Neural progenitor cell (in vitro differentiated cells): ENCODE measurements around the gene COL26A1.

ENCODE experiments used
- EZH2 ChIP-seq: fragments of 200-600 bp; sonication (generic); IDR thresholded peaks from 2 replicates; pipeline ENCODE4 v1.6.1; 2017; ENCODE audit warnings: antibody characterized with exemption, mild to moderate bottlenecking, moderate library complexity
- TF ChIP-seq, protein P1 (sequence below): fragments of 200-600 bp; sonication (generic); IDR thresholded peaks from 2 replicates; pipeline ENCODE4 v1.5.1; 2017; ENCODE audit warnings: antibody characterized with exemption, mild to moderate bottlenecking

DNA sequence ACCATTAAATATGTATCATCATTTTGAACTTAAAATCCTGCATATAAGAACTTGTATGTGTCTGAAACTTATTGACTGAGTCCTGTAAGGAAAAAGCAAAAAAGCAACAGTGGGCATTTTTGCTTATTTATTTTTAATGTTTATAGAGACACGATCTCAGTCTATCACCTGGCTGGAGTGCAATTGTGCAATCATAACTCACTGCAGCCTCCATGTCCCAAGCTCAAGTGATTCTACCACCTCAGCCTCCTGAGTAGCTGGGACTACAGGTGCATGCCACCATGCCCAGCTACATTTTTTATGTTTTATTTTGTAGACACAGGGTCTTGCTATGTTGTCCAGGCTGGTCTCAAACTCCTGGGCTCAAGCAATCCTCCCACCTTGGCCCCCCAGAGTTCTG is 234.2 kb downstream of the COL26A1 start:
- TF ChIP-seq, protein P1, sequence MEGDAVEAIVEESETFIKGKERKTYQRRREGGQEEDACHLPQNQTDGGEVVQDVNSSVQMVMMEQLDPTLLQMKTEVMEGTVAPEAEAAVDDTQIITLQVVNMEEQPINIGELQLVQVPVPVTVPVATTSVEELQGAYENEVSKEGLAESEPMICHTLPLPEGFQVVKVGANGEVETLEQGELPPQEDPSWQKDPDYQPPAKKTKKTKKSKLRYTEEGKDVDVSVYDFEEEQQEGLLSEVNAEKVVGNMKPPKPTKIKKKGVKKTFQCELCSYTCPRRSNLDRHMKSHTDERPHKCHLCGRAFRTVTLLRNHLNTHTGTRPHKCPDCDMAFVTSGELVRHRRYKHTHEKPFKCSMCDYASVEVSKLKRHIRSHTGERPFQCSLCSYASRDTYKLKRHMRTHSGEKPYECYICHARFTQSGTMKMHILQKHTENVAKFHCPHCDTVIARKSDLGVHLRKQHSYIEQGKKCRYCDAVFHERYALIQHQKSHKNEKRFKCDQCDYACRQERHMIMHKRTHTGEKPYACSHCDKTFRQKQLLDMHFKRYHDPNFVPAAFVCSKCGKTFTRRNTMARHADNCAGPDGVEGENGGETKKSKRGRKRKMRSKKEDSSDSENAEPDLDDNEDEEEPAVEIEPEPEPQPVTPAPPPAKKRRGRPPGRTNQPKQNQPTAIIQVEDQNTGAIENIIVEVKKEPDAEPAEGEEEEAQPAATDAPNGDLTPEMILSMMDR, result no peak
- no peak for TF ChIP-seq EZH2
